ENCODE data around the gene SCML1. TPM values are rescaled to one million over a fixed set of nuclear protein-coding genes. Genes with fewer than 3 reads are reported as not detected.

The SCML1 gene
- total RNA-seq, 1 donor from 2014 or later, result 29.7 TPM

DNA sequence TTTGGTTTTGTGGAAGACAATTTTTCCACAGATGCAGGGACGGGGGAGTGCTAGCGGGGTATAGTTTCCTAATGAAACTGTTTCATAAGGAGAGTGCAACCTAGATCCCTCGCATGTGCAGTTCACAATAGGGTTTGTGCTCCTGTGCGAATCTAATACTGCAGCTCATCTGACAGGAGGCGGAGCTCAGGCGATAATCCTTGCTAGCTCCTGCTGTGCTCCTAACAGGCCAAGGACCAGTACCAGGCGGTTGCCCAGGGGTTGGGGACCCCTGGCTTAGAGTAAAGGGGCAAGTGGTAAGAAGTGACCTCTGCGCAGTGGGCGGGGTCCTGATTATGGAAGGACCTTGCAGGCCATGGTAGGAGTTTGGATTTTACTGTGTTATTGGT lies 3.8 kb downstream of the SCML1 start:
- peaks cover 7% of the 10 kb centered on the region for H3K4me1 Mint-ChIP-seq (ENCODE audit: unreplicated experiment)
- peaks cover 1% of the 10 kb centered on the region for H3K27me3 Mint-ChIP-seq (ENCODE audit: unreplicated experiment)
- no peak overlapping the region for H3K27ac Mint-ChIP-seq (ENCODE audit: unreplicated experiment)
- no peak for DNase-seq (ENCODE audit: low spot score)
- TF ChIP-seq, protein P1, sequence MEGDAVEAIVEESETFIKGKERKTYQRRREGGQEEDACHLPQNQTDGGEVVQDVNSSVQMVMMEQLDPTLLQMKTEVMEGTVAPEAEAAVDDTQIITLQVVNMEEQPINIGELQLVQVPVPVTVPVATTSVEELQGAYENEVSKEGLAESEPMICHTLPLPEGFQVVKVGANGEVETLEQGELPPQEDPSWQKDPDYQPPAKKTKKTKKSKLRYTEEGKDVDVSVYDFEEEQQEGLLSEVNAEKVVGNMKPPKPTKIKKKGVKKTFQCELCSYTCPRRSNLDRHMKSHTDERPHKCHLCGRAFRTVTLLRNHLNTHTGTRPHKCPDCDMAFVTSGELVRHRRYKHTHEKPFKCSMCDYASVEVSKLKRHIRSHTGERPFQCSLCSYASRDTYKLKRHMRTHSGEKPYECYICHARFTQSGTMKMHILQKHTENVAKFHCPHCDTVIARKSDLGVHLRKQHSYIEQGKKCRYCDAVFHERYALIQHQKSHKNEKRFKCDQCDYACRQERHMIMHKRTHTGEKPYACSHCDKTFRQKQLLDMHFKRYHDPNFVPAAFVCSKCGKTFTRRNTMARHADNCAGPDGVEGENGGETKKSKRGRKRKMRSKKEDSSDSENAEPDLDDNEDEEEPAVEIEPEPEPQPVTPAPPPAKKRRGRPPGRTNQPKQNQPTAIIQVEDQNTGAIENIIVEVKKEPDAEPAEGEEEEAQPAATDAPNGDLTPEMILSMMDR (IDR thresholded peaks at IDR 0.05; ENCODE audit: unreplicated experiment), result no peak
- no peaks in the 10 kb centered on the region for H3K9me3 Mint-ChIP-seq (ENCODE audit: unreplicated experiment)
- no peak overlapping the region for H3K4me3 Mint-ChIP-seq (ENCODE audit: unreplicated experiment)
- no peaks in the 10 kb centered on the region for H3K36me3 Mint-ChIP-seq (ENCODE audit: low read depth, unreplicated experiment)

DNA sequence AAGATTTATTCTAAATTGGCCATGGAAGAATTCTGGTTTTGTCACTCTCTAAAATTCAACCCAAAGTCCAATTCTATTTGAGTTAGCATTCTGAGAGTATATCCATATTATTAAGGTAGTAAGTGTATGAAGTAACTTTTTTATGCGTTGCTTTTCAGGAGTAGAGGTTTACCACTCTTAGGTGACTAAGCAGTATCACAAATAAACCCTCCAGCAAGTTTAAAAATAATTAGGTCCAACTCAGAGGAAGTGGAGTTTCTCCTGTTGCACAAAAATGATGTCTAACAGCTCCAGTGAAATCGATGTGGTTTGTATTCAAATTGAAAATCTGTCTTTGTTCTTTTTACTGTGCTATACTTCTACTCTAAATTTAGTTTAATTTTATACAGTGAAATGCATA lies 6.6 kb downstream of the SCML1 start:
- Mint-ChIP-seq H3K4me3 (ENCODE audit: unreplicated experiment) (no peak overlapping the region), H3K27ac (ENCODE audit: unreplicated experiment) (no peak overlapping the region), H3K36me3 (ENCODE audit: low read depth, unreplicated experiment) (peaks cover 5% of the 10 kb centered on the region), H3K27me3 (ENCODE audit: unreplicated experiment) (peaks cover 1% of the 10 kb centered on the region), H3K9me3 (ENCODE audit: unreplicated experiment) (no peaks in the 10 kb centered on the region), H3K4me1 (ENCODE audit: unreplicated experiment) (peaks cover 14% of the 10 kb centered on the region)
- TF ChIP-seq, protein P1 (IDR thresholded peaks at IDR 0.05; ENCODE audit: unreplicated experiment), result no peak
- DNase-seq (ENCODE audit: low spot score), result no peak

DNA sequence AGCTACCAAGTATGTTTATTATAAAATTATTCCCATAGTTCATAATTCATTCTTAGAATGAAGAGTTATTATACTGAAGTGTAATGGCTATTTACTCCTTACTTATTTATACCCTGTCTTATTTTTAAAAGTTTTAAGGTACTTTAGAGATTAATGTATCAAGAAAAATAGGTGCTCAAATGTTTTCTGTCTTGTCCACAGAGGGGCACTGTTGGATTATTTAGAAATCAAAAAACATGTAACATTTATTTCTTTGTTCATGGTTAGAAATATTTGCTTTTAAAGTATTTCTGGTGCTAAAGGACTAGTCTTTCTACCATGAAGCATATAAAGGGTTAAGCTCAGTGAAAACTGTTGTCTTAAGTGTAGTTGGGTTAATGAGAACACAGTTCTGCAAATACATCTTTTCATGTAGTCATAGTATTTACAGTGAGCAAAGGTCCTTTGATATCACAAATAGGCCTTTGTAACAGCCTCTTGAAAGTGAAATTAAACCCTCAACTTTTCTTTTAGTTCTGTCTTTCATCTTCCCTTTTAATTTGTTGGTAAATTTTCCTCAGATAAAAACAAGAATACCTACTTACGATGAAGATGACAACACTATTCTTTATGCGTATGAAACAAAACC lies 7.7 kb downstream of the SCML1 start:
- Mint-ChIP-seq H3K9me3 (ENCODE audit: unreplicated experiment) (no peaks in the 10 kb centered on the region), H3K4me1 (ENCODE audit: unreplicated experiment) (peaks cover 10% of the 10 kb centered on the region), H3K27ac (ENCODE audit: unreplicated experiment) (no peak overlapping the region), H3K36me3 (ENCODE audit: low read depth, unreplicated experiment) (peaks cover 5% of the 10 kb centered on the region), H3K27me3 (ENCODE audit: unreplicated experiment) (peaks cover 1% of the 10 kb centered on the region), H3K4me3 (ENCODE audit: unreplicated experiment) (no peak overlapping the region)
- DNase-seq (ENCODE audit: low spot score), result no peak
- TF ChIP-seq, protein P1 (IDR thresholded peaks at IDR 0.05; ENCODE audit: unreplicated experiment), result no peak

DNA sequence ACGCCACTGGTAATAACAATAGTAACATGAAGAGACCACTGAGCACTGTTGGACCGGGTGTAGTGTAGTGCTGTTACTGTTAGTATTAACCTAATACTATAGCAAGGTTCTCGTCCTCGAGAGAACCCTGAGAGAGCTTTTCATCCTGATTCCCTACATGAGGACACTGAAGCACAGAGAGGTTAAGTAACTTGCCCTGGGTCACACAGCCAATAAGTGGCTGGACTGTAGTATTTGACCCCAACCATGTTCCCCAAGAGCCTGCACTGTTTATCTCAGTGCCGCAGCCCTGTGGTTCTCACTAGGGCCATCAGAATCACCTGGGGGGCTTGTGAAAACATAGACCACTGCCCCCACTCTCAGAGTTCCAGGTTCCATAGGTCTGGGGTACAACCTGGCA lies 10.4 kb downstream of the SCML1 start:
- H3K36me3 Mint-ChIP-seq (ENCODE audit: low read depth, unreplicated experiment), result peaks cover 12% of the 10 kb centered on the region
- no peak overlapping the region for H3K4me3 Mint-ChIP-seq (ENCODE audit: unreplicated experiment)
- peaks cover 8% of the 10 kb centered on the region for H3K4me1 Mint-ChIP-seq (ENCODE audit: unreplicated experiment)
- DNase-seq (ENCODE audit: low spot score), result no peak
- H3K27ac Mint-ChIP-seq (ENCODE audit: unreplicated experiment), result no peak overlapping the region
- no peaks in the 10 kb centered on the region for H3K9me3 Mint-ChIP-seq (ENCODE audit: unreplicated experiment)
- TF ChIP-seq, protein P1 (IDR thresholded peaks at IDR 0.05; ENCODE audit: unreplicated experiment), result no peak
- no peaks in the 10 kb centered on the region for H3K27me3 Mint-ChIP-seq (ENCODE audit: unreplicated experiment)

DNA sequence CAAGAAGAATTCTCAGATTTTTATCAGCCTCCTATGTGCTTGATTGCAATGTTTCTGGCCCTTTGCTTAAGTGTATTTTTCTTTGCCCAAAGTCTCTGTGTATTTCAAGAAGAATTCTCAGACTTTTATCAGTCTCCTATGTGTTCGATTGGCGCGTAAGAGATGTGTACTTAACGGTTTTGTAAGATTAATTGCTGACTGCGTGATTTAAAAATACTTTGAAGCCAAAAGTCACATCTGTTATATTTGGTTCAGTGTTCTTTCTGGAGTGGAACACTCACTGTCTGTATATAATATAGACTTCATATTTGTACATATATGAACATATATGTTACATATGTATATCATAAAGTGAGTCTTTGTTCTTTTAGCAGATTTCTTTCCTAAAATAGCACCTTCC lies 11.4 kb downstream of the SCML1 start:
- Mint-ChIP-seq H3K27ac (ENCODE audit: unreplicated experiment) (no peak overlapping the region), H3K36me3 (ENCODE audit: low read depth, unreplicated experiment) (peaks cover 12% of the 10 kb centered on the region), H3K4me3 (ENCODE audit: unreplicated experiment) (no peak overlapping the region), H3K4me1 (ENCODE audit: unreplicated experiment) (peaks cover 8% of the 10 kb centered on the region), H3K27me3 (ENCODE audit: unreplicated experiment) (no peaks in the 10 kb centered on the region), H3K9me3 (ENCODE audit: unreplicated experiment) (no peaks in the 10 kb centered on the region)
- no peak for DNase-seq (ENCODE audit: low spot score)
- TF ChIP-seq, protein P1 (IDR thresholded peaks at IDR 0.05; ENCODE audit: unreplicated experiment), result no peak
